ENCODE results near the gene OLIG3. TPM values are rescaled to one million over a fixed set of nuclear protein-coding genes. Genes with fewer than 3 reads are reported as not detected.

The OLIG3 gene
- total and polyA plus RNA-seq, 4 donors, result not detected

DNA sequence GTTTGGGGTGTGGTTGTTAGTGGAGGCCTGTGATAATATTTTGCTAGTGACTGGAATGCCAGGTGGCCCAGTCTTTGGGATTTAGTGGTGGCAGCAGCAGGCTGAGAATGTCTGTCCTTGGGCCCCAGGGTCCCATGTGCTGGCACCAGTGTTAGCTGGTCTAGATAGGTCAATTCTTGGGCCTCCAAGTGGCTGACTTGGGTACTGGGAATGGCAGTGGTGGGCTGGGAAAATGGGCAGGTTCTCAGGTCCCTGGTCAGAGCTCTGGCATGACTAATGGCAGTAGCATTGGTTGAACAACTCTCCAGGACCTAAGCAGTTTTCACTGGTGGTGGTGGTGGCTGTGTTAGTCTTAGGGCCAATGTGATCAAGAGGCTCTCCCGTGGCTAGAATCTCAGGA, 50.3 kb downstream of the OLIG3 start:
- no peaks in the 10 kb centered on the region for H3K27me3 ChIP-seq (ENCODE audit: control insufficient read depth in 4 of 4, insufficient read depth in 4 of 4, low read length in 3 of 4)
- no peaks in the 10 kb centered on the region for H3K4me1 ChIP-seq (ENCODE audit: control insufficient read depth in 4 of 4, insufficient read depth in 4 of 4, low read length in 3 of 4)
- TF ChIP-seq FOXA2 (IDR thresholded peaks at IDR 0.05), result no peak
- no peak for TF ChIP-seq RXRA (IDR thresholded peaks at IDR 0.05)
- TF ChIP-seq, protein P1, sequence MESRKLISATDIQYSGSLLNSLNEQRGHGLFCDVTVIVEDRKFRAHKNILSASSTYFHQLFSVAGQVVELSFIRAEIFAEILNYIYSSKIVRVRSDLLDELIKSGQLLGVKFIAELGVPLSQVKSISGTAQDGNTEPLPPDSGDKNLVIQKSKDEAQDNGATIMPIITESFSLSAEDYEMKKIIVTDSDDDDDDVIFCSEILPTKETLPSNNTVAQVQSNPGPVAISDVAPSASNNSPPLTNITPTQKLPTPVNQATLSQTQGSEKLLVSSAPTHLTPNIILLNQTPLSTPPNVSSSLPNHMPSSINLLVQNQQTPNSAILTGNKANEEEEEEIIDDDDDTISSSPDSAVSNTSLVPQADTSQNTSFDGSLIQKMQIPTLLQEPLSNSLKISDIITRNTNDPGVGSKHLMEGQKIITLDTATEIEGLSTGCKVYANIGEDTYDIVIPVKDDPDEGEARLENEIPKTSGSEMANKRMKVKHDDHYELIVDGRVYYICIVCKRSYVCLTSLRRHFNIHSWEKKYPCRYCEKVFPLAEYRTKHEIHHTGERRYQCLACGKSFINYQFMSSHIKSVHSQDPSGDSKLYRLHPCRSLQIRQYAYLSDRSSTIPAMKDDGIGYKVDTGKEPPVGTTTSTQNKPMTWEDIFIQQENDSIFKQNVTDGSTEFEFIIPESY (IDR thresholded peaks at IDR 0.05), result no peak
- no peak for TF ChIP-seq FOXA1 (IDR thresholded peaks at IDR 0.05)
- TF ChIP-seq, protein P2, sequence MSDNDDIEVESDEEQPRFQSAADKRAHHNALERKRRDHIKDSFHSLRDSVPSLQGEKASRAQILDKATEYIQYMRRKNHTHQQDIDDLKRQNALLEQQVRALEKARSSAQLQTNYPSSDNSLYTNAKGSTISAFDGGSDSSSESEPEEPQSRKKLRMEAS (IDR thresholded peaks at IDR 0.05), result no peak
- TF ChIP-seq YY1 (IDR thresholded peaks at IDR 0.05), result no peak
- TF ChIP-seq HNF4A (conservative IDR thresholded peaks at IDR 0.05), result no peak
- no peak for TF ChIP-seq RAD21 (IDR thresholded peaks at IDR 0.05)
- TF ChIP-seq NR2F2 (IDR thresholded peaks at IDR 0.05), result no peak
- no peak for TF ChIP-seq SP1 (IDR thresholded peaks at IDR 0.05)
- TF ChIP-seq, protein P3, sequence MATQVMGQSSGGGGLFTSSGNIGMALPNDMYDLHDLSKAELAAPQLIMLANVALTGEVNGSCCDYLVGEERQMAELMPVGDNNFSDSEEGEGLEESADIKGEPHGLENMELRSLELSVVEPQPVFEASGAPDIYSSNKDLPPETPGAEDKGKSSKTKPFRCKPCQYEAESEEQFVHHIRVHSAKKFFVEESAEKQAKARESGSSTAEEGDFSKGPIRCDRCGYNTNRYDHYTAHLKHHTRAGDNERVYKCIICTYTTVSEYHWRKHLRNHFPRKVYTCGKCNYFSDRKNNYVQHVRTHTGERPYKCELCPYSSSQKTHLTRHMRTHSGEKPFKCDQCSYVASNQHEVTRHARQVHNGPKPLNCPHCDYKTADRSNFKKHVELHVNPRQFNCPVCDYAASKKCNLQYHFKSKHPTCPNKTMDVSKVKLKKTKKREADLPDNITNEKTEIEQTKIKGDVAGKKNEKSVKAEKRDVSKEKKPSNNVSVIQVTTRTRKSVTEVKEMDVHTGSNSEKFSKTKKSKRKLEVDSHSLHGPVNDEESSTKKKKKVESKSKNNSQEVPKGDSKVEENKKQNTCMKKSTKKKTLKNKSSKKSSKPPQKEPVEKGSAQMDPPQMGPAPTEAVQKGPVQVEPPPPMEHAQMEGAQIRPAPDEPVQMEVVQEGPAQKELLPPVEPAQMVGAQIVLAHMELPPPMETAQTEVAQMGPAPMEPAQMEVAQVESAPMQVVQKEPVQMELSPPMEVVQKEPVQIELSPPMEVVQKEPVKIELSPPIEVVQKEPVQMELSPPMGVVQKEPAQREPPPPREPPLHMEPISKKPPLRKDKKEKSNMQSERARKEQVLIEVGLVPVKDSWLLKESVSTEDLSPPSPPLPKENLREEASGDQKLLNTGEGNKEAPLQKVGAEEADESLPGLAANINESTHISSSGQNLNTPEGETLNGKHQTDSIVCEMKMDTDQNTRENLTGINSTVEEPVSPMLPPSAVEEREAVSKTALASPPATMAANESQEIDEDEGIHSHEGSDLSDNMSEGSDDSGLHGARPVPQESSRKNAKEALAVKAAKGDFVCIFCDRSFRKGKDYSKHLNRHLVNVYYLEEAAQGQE (IDR thresholded peaks at IDR 0.05), result no peak
- TF ChIP-seq, protein P4, sequence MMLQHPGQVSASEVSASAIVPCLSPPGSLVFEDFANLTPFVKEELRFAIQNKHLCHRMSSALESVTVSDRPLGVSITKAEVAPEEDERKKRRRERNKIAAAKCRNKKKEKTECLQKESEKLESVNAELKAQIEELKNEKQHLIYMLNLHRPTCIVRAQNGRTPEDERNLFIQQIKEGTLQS (IDR thresholded peaks at IDR 0.05), result no peak
- TF ChIP-seq HNF4G (IDR thresholded peaks at IDR 0.05), result no peak
- TF ChIP-seq, protein P5, sequence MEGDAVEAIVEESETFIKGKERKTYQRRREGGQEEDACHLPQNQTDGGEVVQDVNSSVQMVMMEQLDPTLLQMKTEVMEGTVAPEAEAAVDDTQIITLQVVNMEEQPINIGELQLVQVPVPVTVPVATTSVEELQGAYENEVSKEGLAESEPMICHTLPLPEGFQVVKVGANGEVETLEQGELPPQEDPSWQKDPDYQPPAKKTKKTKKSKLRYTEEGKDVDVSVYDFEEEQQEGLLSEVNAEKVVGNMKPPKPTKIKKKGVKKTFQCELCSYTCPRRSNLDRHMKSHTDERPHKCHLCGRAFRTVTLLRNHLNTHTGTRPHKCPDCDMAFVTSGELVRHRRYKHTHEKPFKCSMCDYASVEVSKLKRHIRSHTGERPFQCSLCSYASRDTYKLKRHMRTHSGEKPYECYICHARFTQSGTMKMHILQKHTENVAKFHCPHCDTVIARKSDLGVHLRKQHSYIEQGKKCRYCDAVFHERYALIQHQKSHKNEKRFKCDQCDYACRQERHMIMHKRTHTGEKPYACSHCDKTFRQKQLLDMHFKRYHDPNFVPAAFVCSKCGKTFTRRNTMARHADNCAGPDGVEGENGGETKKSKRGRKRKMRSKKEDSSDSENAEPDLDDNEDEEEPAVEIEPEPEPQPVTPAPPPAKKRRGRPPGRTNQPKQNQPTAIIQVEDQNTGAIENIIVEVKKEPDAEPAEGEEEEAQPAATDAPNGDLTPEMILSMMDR (IDR thresholded peaks at IDR 0.05; ENCODE audit: low read depth, low read length, missing input control), result no peak
- no peak for TF ChIP-seq GABPA (IDR thresholded peaks at IDR 0.05 in 1 of 2, conservative IDR thresholded peaks at IDR 0.05 in 1 of 2)
- no peak for TF ChIP-seq TAF1 (conservative IDR thresholded peaks at IDR 0.05)
- no peak for TF ChIP-seq EGR1 (IDR thresholded peaks at IDR 0.05; ENCODE audit: low read depth in 2 of 2)
- no peak for TF ChIP-seq JUND (IDR thresholded peaks at IDR 0.05)
- H3K36me3 ChIP-seq (ENCODE audit: control insufficient read depth in 4 of 4, insufficient read depth in 3 of 4, low read depth in 1 of 4, low read length in 3 of 4), result no peaks in the 10 kb centered on the region
- 41% methylated on average over 1 of the region's 1 CpG for WGBS
- no peaks in the 10 kb centered on the region for H3K9me3 ChIP-seq (ENCODE audit: control insufficient read depth in 4 of 4, low read length in 3 of 4)
- H3K9ac ChIP-seq (ENCODE audit: low read depth in 1 of 2, low read length in 2 of 2), result no peak overlapping the region
- H3K4me3 ChIP-seq (ENCODE audit: low read depth in 1 of 3, low read length in 3 of 3), result no peak overlapping the region
- no peak overlapping the region for H3K27ac ChIP-seq (ENCODE audit: low read depth in 1 of 2, low read length in 2 of 2)
- no peak for DNase-seq (ENCODE audit: low spot score)
